VCaP (cell line): Measurements from ENCODE around the gene CAPN5.

Experiments used
- H3K27ac ChIP-seq: fragments of 450-650 bp; 2 replicates; pipeline ENCODE4 v1.5.1; 2017
- TF ChIP-seq, protein P1 (sequence below): fragments of 450-650 bp; conservative IDR thresholded peaks from 2 replicates; pipeline ENCODE4 v1.5.1; 2017; ENCODE audit warnings: mild to moderate bottlenecking, moderate library complexity

The CAPN5 gene

GRCh38 chr11:77058900-77059299, 7.9 kb upstream of the CAPN5 start:
- H3K27ac ChIP-seq = peak overlapping the region; percentile 95; the same call in 1 of the 2 replicates
- TF ChIP-seq, protein P1, sequence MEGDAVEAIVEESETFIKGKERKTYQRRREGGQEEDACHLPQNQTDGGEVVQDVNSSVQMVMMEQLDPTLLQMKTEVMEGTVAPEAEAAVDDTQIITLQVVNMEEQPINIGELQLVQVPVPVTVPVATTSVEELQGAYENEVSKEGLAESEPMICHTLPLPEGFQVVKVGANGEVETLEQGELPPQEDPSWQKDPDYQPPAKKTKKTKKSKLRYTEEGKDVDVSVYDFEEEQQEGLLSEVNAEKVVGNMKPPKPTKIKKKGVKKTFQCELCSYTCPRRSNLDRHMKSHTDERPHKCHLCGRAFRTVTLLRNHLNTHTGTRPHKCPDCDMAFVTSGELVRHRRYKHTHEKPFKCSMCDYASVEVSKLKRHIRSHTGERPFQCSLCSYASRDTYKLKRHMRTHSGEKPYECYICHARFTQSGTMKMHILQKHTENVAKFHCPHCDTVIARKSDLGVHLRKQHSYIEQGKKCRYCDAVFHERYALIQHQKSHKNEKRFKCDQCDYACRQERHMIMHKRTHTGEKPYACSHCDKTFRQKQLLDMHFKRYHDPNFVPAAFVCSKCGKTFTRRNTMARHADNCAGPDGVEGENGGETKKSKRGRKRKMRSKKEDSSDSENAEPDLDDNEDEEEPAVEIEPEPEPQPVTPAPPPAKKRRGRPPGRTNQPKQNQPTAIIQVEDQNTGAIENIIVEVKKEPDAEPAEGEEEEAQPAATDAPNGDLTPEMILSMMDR = no peak

DNA sequence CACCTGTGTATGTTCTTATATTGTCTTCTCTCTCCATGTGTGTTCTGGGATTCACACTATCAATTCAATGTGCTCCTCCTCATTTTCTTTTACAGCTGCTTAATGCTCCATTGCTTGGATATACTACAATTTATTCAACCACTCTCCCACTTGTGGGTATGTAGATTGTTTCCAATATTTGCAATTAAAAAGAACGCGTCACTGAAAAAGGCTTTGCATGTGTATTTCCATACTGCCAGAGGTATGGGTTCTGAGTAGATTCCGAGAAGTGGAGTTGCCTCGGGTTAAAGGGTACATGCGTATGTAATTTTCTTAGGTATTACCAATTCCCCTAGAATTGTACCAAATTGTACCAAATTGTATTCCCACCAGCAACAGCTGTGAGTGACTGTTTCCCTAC, 7.0 kb upstream of the CAPN5 start:
- TF ChIP-seq, protein P1 = no peak
- peak overlapping the region; percentile 95 for H3K27ac ChIP-seq

- peak overlapping the region; percentile 95 for H3K27ac ChIP-seq
- TF ChIP-seq, protein P1 = no peak
These were observed 6.5 kb upstream of the CAPN5 start for GRCh38 chr11:77060234-77060633.

DNA sequence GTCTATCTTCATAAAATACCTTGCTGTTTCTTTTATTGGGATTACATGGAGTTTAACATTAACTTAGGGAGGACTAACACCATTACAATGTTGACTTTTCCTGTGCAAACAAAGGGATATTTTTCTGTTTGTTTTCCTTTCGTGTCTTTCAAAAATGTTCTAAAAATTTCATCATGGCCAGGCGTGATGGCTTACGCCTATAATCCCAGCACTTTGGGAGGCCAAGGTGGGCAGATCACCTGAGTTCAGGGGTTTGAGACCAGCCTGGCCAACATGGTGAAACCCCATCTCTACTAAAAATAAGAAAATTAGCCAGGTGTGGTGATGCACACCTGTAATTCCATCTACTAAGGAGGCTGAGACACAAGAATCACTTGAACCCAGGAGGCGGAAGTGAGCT, 5.5 kb upstream of the CAPN5 start:
- peak overlapping the region; percentile 95 for H3K27ac ChIP-seq

DNA sequence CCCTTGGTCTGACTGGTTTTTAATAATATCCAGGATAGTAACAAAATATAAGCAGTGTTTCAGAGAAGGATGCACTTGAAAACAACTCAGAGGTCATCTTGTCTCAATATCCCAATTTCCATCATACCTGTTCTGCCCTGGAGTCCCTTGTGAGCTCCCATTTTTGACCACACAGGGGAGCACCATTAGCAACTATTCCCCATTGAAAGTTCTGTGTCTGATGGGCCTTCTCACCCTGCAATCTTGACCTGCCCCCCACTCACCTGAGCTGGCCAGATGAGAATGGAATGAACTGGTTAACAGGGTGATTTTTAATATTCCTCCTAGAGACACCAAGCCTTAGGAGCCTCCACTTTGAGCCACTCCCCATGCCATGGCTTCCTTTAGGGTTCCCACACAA, 3.8 kb upstream of the CAPN5 start:
- TF ChIP-seq, protein P1 = no peak
- peak overlapping the region; percentile 95; the same call in 1 of the 2 replicates for H3K27ac ChIP-seq

DNA sequence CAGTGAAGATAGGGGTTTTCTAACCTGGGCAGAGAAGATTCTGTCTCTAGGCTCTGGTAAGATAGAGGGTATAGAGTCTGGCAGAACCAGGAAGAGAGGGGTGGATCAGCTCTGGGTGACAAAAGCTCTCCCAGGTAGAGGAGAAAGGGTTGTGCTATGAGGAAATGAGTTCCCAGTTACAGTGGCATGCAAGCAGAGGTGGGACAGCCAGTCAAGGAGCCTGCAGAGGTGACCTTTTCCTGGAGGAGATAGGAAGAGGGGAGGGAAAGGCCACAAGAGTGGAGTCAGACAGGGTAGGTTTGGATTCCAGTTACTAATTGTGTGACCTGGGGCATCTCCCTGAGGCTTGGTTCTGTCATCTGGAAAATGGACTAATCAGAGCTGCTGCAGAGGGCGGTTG, 3.4 kb upstream of the CAPN5 start:
- TF ChIP-seq, protein P1 = no peak

GRCh38 chr11:77063861-77064260, 2.9 kb upstream of the CAPN5 start:
- TF ChIP-seq, protein P1 = no peak
- H3K27ac ChIP-seq = peak overlapping the region; percentile 95; the same call in 1 of the 2 replicates

More for the DNA sequence above, 3.4 kb upstream of the CAPN5 start:
- peak overlapping the region; percentile 95; the same call in 1 of the 2 replicates for H3K27ac ChIP-seq

GRCh38 chr11:77064648-77065217, 2.0 kb upstream of the CAPN5 start:
- peak overlapping the region; percentile 95 for H3K27ac ChIP-seq
- TF ChIP-seq, protein P1 = no peak
